ENCODE measurements around the gene CLSTN1.

DNA sequence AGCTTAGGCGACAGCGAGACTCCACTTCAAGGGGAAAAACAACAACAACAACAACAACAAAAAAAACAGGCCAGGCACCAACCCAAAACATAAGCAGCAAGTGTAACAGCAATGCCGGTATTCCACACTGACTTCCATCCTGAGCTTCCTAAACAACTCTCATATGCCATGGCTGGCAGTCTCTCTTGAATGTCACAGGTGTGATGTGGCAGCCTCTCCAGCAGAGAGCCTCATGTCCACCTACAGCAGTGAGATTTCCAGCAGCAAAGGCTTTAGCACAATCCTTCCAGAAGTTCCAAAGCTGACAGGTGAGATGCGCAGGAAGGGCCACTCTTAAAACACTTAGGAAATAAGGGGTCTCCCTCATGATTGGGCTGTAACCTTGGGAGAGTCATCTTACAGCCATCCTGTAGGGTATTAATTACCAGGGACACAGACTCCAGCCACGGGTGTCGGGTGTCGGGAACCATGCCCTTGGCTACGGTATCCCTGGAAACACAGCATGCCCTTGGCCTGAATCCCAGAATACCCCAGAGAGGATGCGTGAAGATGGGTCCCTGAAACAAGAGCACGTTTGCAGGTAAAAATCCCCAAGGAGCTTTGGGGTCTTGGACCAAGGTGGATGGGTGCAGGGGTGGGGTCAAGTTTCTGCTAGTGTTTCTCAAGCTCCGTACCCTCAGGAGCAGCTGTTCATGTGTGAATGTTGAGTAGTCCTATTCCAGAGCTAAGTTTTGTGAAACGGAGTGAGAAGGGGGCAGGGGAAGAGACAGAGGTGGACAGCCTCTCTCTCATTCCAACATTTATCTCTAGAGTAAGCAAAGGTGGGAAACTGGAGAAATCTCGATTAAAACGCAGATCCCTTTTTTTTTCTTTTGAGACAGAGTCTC, 31.4 kb downstream of the CLSTN1 start:
- TF ChIP-seq, protein P1, sequence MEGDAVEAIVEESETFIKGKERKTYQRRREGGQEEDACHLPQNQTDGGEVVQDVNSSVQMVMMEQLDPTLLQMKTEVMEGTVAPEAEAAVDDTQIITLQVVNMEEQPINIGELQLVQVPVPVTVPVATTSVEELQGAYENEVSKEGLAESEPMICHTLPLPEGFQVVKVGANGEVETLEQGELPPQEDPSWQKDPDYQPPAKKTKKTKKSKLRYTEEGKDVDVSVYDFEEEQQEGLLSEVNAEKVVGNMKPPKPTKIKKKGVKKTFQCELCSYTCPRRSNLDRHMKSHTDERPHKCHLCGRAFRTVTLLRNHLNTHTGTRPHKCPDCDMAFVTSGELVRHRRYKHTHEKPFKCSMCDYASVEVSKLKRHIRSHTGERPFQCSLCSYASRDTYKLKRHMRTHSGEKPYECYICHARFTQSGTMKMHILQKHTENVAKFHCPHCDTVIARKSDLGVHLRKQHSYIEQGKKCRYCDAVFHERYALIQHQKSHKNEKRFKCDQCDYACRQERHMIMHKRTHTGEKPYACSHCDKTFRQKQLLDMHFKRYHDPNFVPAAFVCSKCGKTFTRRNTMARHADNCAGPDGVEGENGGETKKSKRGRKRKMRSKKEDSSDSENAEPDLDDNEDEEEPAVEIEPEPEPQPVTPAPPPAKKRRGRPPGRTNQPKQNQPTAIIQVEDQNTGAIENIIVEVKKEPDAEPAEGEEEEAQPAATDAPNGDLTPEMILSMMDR (IDR thresholded peaks at IDR 0.05): no peak
- TF ChIP-seq, protein P2, sequence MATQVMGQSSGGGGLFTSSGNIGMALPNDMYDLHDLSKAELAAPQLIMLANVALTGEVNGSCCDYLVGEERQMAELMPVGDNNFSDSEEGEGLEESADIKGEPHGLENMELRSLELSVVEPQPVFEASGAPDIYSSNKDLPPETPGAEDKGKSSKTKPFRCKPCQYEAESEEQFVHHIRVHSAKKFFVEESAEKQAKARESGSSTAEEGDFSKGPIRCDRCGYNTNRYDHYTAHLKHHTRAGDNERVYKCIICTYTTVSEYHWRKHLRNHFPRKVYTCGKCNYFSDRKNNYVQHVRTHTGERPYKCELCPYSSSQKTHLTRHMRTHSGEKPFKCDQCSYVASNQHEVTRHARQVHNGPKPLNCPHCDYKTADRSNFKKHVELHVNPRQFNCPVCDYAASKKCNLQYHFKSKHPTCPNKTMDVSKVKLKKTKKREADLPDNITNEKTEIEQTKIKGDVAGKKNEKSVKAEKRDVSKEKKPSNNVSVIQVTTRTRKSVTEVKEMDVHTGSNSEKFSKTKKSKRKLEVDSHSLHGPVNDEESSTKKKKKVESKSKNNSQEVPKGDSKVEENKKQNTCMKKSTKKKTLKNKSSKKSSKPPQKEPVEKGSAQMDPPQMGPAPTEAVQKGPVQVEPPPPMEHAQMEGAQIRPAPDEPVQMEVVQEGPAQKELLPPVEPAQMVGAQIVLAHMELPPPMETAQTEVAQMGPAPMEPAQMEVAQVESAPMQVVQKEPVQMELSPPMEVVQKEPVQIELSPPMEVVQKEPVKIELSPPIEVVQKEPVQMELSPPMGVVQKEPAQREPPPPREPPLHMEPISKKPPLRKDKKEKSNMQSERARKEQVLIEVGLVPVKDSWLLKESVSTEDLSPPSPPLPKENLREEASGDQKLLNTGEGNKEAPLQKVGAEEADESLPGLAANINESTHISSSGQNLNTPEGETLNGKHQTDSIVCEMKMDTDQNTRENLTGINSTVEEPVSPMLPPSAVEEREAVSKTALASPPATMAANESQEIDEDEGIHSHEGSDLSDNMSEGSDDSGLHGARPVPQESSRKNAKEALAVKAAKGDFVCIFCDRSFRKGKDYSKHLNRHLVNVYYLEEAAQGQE (IDR thresholded peaks at IDR 0.05; ENCODE audit: insufficient read depth in 1 of 2, low read depth in 2 of 2, low read length in 1 of 2): no peak
- TF ChIP-seq POLR2AphosphoS5 (IDR thresholded peaks at IDR 0.05; ENCODE audit: low read depth, low read length): no peak
